Measurements from ENCODE around the gene USH2A.

Gene USH2A

GRCh38 chr1:215681041-215681440, 742.2 kb downstream of the USH2A start:
- H3K27ac ChIP-seq: no peak overlapping the region
- DNase-seq (ENCODE audit: low read depth, low spot score): no peak

GRCh38 chr1:215679231-215679630, 744.0 kb downstream of the USH2A start:
- H3K27ac ChIP-seq: no peak overlapping the region
- DNase-seq (ENCODE audit: low read depth, low spot score): no peak

GRCh38 chr1:215677112-215677511, 746.1 kb downstream of the USH2A start:
- H3K27ac ChIP-seq: no peak overlapping the region
- no peak for DNase-seq (ENCODE audit: low read depth, low spot score)

- H3K27ac ChIP-seq: no peak overlapping the region
- no peak for DNase-seq (ENCODE audit: low read depth, low spot score)
Observed at GRCh38 chr1:215673943-215674342, 749.3 kb downstream of the USH2A start.

GRCh38 chr1:215672482-215672881, 750.8 kb downstream of the USH2A start:
- no peak for DNase-seq (ENCODE audit: low read depth, low spot score)
- H3K27ac ChIP-seq: no peak overlapping the region

- no peak overlapping the region for H3K27ac ChIP-seq
- no peak for DNase-seq (ENCODE audit: low read depth, low spot score)
Observed at GRCh38 chr1:215669806-215670491, 753.3 kb downstream of the USH2A start.

- no peak for DNase-seq (ENCODE audit: low read depth, low spot score)
Observed at GRCh38 chr1:215667761-215668160, 755.5 kb downstream of the USH2A start.

GRCh38 chr1:215665215-215665614, 758.0 kb downstream of the USH2A start:
- H3K27ac ChIP-seq: no peak overlapping the region
- no peak for DNase-seq (ENCODE audit: low read depth, low spot score)

More at GRCh38 chr1:215667761-215668160, 755.5 kb downstream of the USH2A start:
- H3K27ac ChIP-seq: no peak overlapping the region

GRCh38 chr1:215661033-215661432, 762.2 kb downstream of the USH2A start:
- DNase-seq (ENCODE audit: low read depth, low spot score): no peak
- no peak overlapping the region for H3K27ac ChIP-seq

GRCh38 chr1:215660259-215660658, 763.0 kb downstream of the USH2A start:
- DNase-seq (ENCODE audit: low read depth, low spot score): no peak
- no peak overlapping the region for H3K27ac ChIP-seq

GRCh38 chr1:215657047-215657446, 766.2 kb downstream of the USH2A start:
- H3K27ac ChIP-seq: no peak overlapping the region
- no peak for DNase-seq (ENCODE audit: low read depth, low spot score)

- H3K27ac ChIP-seq: no peak overlapping the region
Observed at GRCh38 chr1:215652371-215652770, 770.9 kb downstream of the USH2A start.

GRCh38 chr1:215651867-215652266, 771.4 kb downstream of the USH2A start:
- no peak for DNase-seq (ENCODE audit: low read depth, low spot score)
- H3K27ac ChIP-seq: no peak overlapping the region

More at GRCh38 chr1:215652371-215652770, 770.9 kb downstream of the USH2A start:
- DNase-seq (ENCODE audit: low read depth, low spot score): no peak

GRCh38 chr1:215650446-215651149, 772.6 kb downstream of the USH2A start:
- no peak overlapping the region for H3K27ac ChIP-seq
- DNase-seq (ENCODE audit: low read depth, low spot score): no peak

GRCh38 chr1:215648957-215649356, 774.3 kb downstream of the USH2A start:
- H3K27ac ChIP-seq: no peak overlapping the region
- DNase-seq (ENCODE audit: low read depth, low spot score): no peak

- no peak overlapping the region for H3K27ac ChIP-seq
- DNase-seq (ENCODE audit: low read depth, low spot score): no peak
Observed at GRCh38 chr1:215647738-215648137, 775.5 kb downstream of the USH2A start.

GRCh38 chr1:215645861-215646260, 777.4 kb downstream of the USH2A start:
- H3K27ac ChIP-seq: no peak overlapping the region
- DNase-seq (ENCODE audit: low read depth, low spot score): no peak

- no peak overlapping the region for H3K27ac ChIP-seq
- DNase-seq (ENCODE audit: low read depth, low spot score): no peak
Observed at GRCh38 chr1:215645182-215645581, 778.1 kb downstream of the USH2A start.

GRCh38 chr1:215643592-215644321, 779.5 kb downstream of the USH2A start:
- DNase-seq (ENCODE audit: low read depth, low spot score): no peak
- H3K27ac ChIP-seq: no peak overlapping the region

GRCh38 chr1:215640429-215641148, 782.7 kb downstream of the USH2A start:
- no peak overlapping the region for H3K27ac ChIP-seq
- no peak for DNase-seq (ENCODE audit: low read depth, low spot score)
